ENCODE measurements around the gene TBC1D22A.

The TBC1D22A gene

DNA sequence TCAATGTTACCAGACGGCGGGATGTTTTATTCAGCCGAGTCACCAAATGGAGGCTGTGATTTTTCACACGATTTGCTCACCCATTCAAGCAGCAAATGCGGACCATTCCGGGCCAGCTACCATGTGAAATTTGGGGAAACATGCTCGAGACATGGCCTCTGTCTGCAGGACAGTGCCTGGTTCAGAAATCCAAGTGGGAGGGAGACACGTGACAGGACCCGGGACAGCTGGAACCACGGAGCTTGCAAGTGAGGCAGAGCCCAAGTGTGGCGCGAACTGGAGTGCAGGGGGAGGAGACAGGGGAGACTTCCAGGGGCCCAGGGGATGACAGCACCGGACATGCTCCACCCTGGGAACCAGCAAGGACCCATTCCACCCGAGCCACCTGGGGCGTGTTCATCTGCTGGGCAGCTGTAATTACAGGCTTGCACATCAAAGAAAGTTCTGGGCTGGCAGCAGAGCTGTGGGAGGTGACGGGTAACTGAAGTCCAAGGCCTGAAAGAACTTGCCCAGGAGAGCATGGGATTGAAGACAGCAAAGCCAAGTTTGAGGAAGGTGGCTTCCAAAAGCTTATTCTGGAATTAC, 40.9 kb upstream of the TBC1D22A start:
- ATAC-seq: no peak
- TF ChIP-seq ZC3H10 (CRISPR knock-in tag; IDR thresholded peaks at IDR 0.05) (no peak), TOX (CRISPR knock-in tag; IDR thresholded peaks at IDR 0.05; ENCODE audit: borderline replicate concordance) (no peak), ZNF8 (CRISPR knock-in tag; IDR thresholded peaks at IDR 0.05) (no peak), GLIS3 (CRISPR knock-in tag; IDR thresholded peaks at IDR 0.05) (no peak), ISL1 (CRISPR knock-in tag; IDR thresholded peaks at IDR 0.05) (no peak), CREB5 (CRISPR knock-in tag; IDR thresholded peaks at IDR 0.05; ENCODE audit: low read depth) (no peak), ARNTL (CRISPR knock-in tag; IDR thresholded peaks at IDR 0.05; ENCODE audit: borderline replicate concordance, low read depth) (no peak), ESRRG (CRISPR knock-in tag; IDR thresholded peaks at IDR 0.05) (no peak), SNAI2 (CRISPR knock-in tag; IDR thresholded peaks at IDR 0.05) (no peak), ZFP3 (CRISPR knock-in tag; IDR thresholded peaks at IDR 0.05) (no peak), PPARA (CRISPR knock-in tag; IDR thresholded peaks at IDR 0.05; ENCODE audit: borderline replicate concordance) (no peak), ZNF70 (CRISPR knock-in tag; IDR thresholded peaks at IDR 0.05) (no peak), ZNF565 (CRISPR knock-in tag; conservative IDR thresholded peaks at IDR 0.05; ENCODE audit: low read depth) (no peak), POU6F1 (CRISPR knock-in tag; IDR thresholded peaks at IDR 0.05; ENCODE audit: borderline replicate concordance, low read depth) (no peak), TSHZ2 (CRISPR knock-in tag; IDR thresholded peaks at IDR 0.05) (no peak), RARB (CRISPR knock-in tag; IDR thresholded peaks at IDR 0.05) (no peak)
- TF ChIP-seq, protein P1, sequence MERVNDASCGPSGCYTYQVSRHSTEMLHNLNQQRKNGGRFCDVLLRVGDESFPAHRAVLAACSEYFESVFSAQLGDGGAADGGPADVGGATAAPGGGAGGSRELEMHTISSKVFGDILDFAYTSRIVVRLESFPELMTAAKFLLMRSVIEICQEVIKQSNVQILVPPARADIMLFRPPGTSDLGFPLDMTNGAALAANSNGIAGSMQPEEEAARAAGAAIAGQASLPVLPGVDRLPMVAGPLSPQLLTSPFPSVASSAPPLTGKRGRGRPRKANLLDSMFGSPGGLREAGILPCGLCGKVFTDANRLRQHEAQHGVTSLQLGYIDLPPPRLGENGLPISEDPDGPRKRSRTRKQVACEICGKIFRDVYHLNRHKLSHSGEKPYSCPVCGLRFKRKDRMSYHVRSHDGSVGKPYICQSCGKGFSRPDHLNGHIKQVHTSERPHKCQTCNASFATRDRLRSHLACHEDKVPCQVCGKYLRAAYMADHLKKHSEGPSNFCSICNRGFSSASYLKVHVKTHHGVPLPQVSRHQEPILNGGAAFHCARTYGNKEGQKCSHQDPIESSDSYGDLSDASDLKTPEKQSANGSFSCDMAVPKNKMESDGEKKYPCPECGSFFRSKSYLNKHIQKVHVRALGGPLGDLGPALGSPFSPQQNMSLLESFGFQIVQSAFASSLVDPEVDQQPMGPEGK (CRISPR knock-in tag; IDR thresholded peaks at IDR 0.05; ENCODE audit: borderline replicate concordance): no peak

DNA sequence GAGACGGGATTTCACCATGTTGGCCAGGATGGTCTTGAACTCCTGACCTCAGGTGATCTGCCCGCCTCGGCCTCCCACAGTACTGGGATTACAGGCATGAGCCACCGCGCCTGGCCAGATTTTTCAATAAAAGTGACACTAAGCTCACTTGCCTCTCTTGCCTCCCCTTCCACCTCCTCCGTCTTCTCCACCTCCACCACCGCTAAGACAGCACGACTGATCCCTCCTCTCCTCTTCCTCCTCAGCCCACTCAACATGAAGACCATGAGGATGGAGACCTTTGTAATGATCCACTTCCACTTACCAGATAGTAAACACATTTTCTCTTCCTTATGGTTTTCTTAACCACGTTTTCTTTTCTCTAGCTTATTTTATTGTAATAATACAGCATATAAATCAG, 38.6 kb upstream of the TBC1D22A start:
- TF ChIP-seq ZFP3 (CRISPR knock-in tag; IDR thresholded peaks at IDR 0.05) (no peak), ISL1 (CRISPR knock-in tag; IDR thresholded peaks at IDR 0.05) (no peak), ZFP30 (CRISPR knock-in tag; IDR thresholded peaks at IDR 0.05) (no peak), TOX (CRISPR knock-in tag; IDR thresholded peaks at IDR 0.05; ENCODE audit: borderline replicate concordance) (no peak), ZNF8 (CRISPR knock-in tag; IDR thresholded peaks at IDR 0.05) (no peak), TCF4 (CRISPR knock-in tag; IDR thresholded peaks at IDR 0.05; ENCODE audit: borderline replicate concordance) (no peak), CREB5 (CRISPR knock-in tag; IDR thresholded peaks at IDR 0.05; ENCODE audit: low read depth) (no peak), ESRRG (CRISPR knock-in tag; IDR thresholded peaks at IDR 0.05) (no peak)
- TF ChIP-seq, protein P2, sequence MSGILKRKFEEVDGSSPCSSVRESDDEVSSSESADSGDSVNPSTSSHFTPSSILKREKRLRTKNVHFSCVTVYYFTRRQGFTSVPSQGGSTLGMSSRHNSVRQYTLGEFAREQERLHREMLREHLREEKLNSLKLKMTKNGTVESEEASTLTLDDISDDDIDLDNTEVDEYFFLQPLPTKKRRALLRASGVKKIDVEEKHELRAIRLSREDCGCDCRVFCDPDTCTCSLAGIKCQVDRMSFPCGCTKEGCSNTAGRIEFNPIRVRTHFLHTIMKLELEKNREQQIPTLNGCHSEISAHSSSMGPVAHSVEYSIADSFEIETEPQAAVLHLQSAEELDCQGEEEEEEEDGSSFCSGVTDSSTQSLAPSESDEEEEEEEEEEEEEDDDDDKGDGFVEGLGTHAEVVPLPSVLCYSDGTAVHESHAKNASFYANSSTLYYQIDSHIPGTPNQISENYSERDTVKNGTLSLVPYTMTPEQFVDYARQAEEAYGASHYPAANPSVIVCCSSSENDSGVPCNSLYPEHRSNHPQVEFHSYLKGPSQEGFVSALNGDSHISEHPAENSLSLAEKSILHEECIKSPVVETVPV (CRISPR knock-in tag; IDR thresholded peaks at IDR 0.05): no peak
- no peak for ATAC-seq
